HepG2 (cell line): ENCODE data around the gene MTSS2. TPM values are rescaled to one million over a fixed set of nuclear protein-coding genes. Genes with fewer than 3 reads are reported as not detected.
A peak's percentile ranks its signal among the peaks of the same experiment; 100 is the strongest.

Experiments
- BRCA1 ChIP-seq: sonication (generic); formaldehyde crosslinking; IDR thresholded peaks from 2 replicates; pipeline ENCODE4 v1.4.0; 2020; ENCODE audit warnings: missing genetic modification reagents
- HIVEP1 ChIP-seq: sonication (generic); formaldehyde crosslinking; IDR thresholded peaks from 2 replicates; pipeline ENCODE4 v1.4.0; 2020; ENCODE audit warnings: mild to moderate bottlenecking, missing genetic modification reagents
- KAT7 ChIP-seq: IDR thresholded peaks from 2 replicates; pipeline ENCODE4 v1.6.1; 2018; ENCODE audit warnings: borderline replicate concordance, missing compliant biosample characterization
- MEIS1 ChIP-seq: sonication (generic); formaldehyde crosslinking; IDR thresholded peaks from 2 replicates; pipeline ENCODE4 v1.9.0; 2021; ENCODE audit warnings: mild to moderate bottlenecking, missing genetic modification reagents, moderate library complexity, borderline replicate concordance
- MYC ChIP-seq: sonication (generic); formaldehyde crosslinking; IDR thresholded peaks from 2 replicates; pipeline ENCODE4 v1.9.0; 2021; ENCODE audit warnings: missing genetic modification reagents, borderline replicate concordance
- POGZ ChIP-seq: sonication (generic); formaldehyde crosslinking; IDR thresholded peaks from 2 replicates; pipeline ENCODE4 v1.4.0; 2020; ENCODE audit warnings: mild to moderate bottlenecking, missing genetic modification reagents
- RCOR2 ChIP-seq: IDR thresholded peaks from 2 replicates; pipeline ENCODE4 v1.6.1; 2016; ENCODE audit warnings: missing biosample characterization, missing genetic modification reagents
- THAP11 ChIP-seq: IDR thresholded peaks from 2 replicates; pipeline ENCODE4 v1.6.1; 2016; ENCODE audit warnings: missing biosample characterization, missing genetic modification reagents
- ZNF143 ChIP-seq: sonication (generic); formaldehyde crosslinking; IDR thresholded peaks from 2 replicates; pipeline ENCODE4 v1.4.0; 2020; ENCODE audit warnings: missing genetic modification reagents
- ZNF468 ChIP-seq: sonication (generic); formaldehyde crosslinking; IDR thresholded peaks from 2 replicates; pipeline ENCODE4 v1.8.0; 2022; ENCODE audit warnings: mild to moderate bottlenecking, moderate library complexity, missing genetic modification reagents
- ZNF674 ChIP-seq: sonication (generic); formaldehyde crosslinking; IDR thresholded peaks from 2 replicates; pipeline ENCODE4 v1.5.0; 2020; ENCODE audit warnings: low read depth, mild to moderate bottlenecking, missing genetic modification reagents
- polyA plus RNA-seq, 8 experiments: library from polyadenylated mRNA; depleted of rRNA in 3 of 8; stranded (reverse) in 7 of 8; unstranded in 1 of 8; fragments of >200 nt; fragmentation: Illumina TruSeq in 4 of 8; extraction: Trizol in 4 of 8; gene quantifications; 2 replicates each; pipeline versions ENCODE4 v1.2.1 to v1.2.3, GENCODE V29; 2011 to 2016; ENCODE audit warnings: low read depth in 4 of 8, missing spikeins in 1 of 8, mixed read lengths in 1 of 8; ENCODE audit not compliant: insufficient read depth in 1 of 8
- total RNA-seq, 5 experiments: library from RNA; depleted of rRNA; stranded (reverse); fragments of >200 nt; fragmentation: Illumina TruSeq; extraction: Trizol; gene quantifications; 2 replicates each; pipeline ENCODE4 v1.2.3, GENCODE V29; 2016; ENCODE audit warnings: low read depth in 1 of 5
- TF ChIP-seq, protein P1 (sequence below): sonication (generic); formaldehyde crosslinking; IDR thresholded peaks from 2 replicates; pipeline ENCODE4 v1.4.0; 2020; ENCODE audit warnings: missing genetic modification reagents
- TF ChIP-seq, protein P2 (sequence below): sonication (generic); formaldehyde crosslinking; IDR thresholded peaks from 2 replicates; pipeline ENCODE4 v1.5.1; 2020; ENCODE audit warnings: mild to moderate bottlenecking, missing genetic modification reagents, borderline replicate concordance
- TF ChIP-seq, protein P3 (sequence below): sonication (generic); formaldehyde crosslinking; IDR thresholded peaks from 2 replicates; pipeline ENCODE4 v1.4.0; 2020; ENCODE audit warnings: mild to moderate bottlenecking, low read depth, missing genetic modification reagents
- TF ChIP-seq, protein P4 (sequence below): sonication (generic); formaldehyde crosslinking; IDR thresholded peaks from 2 replicates; pipeline ENCODE4 v1.5.0; 2020; ENCODE audit warnings: missing genetic modification reagents
- TF ChIP-seq, protein P5 (sequence below): IDR thresholded peaks from 2 replicates; pipeline ENCODE4 v1.6.1; 2016; ENCODE audit warnings: low read depth, borderline replicate concordance

The MTSS2 gene
- total and polyA plus RNA-seq, 2 of the 13 experiments (the other 11 are each of a cell fraction or from before 2014, with no cell fraction given): 132 to 242 TPM

DNA sequence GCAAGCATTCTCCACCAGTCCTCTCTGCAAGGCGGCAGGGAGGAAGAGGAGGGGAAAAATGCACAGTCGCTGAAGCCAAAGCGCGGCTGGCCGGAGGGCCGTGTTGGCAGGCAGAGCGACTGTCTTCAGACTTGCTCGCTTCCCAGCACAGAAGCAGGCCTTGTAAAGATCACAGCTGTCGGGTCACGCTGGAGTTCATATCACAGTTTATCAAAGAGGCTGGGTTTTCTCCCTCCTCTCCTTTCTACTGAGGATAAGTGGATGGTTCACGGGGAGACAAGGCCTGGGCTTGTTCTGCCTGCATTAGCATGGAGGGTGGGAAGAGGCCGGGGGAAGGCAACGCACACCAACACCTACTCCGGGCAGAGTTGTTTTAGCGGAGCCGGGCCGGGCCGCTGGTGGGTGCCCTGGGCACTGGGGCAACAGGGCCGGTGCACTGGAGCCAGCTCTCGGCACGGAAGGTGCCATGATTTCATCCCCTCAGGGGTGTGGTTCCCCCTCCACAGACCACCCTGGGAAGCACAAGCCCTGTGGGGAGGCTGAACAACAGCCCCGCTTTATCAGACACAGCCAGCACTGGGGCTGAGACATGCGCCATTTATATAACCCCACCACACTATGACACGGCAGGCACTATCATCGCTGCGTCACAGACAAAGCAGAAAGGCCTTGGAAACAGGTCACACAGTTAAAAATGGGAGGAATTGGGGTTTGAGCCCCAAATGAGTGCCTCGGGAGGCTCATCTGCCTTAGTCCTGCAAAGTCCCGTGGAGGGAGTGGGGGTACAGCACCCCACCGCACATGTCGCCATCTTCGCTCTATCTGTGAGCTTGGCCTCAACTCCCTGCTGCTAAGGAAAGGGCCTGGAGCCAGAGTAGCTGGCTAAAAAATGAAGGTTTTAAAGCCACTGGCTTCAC, 40.3 kb upstream of the MTSS2 start (continued):
- TF ChIP-seq, protein P1, sequence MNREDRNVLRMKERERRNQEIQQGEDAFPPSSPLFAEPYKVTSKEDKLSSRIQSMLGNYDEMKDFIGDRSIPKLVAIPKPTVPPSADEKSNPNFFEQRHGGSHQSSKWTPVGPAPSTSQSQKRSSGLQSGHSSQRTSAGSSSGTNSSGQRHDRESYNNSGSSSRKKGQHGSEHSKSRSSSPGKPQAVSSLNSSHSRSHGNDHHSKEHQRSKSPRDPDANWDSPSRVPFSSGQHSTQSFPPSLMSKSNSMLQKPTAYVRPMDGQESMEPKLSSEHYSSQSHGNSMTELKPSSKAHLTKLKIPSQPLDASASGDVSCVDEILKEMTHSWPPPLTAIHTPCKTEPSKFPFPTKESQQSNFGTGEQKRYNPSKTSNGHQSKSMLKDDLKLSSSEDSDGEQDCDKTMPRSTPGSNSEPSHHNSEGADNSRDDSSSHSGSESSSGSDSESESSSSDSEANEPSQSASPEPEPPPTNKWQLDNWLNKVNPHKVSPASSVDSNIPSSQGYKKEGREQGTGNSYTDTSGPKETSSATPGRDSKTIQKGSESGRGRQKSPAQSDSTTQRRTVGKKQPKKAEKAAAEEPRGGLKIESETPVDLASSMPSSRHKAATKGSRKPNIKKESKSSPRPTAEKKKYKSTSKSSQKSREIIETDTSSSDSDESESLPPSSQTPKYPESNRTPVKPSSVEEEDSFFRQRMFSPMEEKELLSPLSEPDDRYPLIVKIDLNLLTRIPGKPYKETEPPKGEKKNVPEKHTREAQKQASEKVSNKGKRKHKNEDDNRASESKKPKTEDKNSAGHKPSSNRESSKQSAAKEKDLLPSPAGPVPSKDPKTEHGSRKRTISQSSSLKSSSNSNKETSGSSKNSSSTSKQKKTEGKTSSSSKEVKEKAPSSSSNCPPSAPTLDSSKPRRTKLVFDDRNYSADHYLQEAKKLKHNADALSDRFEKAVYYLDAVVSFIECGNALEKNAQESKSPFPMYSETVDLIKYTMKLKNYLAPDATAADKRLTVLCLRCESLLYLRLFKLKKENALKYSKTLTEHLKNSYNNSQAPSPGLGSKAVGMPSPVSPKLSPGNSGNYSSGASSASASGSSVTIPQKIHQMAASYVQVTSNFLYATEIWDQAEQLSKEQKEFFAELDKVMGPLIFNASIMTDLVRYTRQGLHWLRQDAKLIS (CRISPR knock-in tag): 0 out of 2 replicates have a peak, but pooled peaks have one; percentile 33
- TF ChIP-seq, protein P2, sequence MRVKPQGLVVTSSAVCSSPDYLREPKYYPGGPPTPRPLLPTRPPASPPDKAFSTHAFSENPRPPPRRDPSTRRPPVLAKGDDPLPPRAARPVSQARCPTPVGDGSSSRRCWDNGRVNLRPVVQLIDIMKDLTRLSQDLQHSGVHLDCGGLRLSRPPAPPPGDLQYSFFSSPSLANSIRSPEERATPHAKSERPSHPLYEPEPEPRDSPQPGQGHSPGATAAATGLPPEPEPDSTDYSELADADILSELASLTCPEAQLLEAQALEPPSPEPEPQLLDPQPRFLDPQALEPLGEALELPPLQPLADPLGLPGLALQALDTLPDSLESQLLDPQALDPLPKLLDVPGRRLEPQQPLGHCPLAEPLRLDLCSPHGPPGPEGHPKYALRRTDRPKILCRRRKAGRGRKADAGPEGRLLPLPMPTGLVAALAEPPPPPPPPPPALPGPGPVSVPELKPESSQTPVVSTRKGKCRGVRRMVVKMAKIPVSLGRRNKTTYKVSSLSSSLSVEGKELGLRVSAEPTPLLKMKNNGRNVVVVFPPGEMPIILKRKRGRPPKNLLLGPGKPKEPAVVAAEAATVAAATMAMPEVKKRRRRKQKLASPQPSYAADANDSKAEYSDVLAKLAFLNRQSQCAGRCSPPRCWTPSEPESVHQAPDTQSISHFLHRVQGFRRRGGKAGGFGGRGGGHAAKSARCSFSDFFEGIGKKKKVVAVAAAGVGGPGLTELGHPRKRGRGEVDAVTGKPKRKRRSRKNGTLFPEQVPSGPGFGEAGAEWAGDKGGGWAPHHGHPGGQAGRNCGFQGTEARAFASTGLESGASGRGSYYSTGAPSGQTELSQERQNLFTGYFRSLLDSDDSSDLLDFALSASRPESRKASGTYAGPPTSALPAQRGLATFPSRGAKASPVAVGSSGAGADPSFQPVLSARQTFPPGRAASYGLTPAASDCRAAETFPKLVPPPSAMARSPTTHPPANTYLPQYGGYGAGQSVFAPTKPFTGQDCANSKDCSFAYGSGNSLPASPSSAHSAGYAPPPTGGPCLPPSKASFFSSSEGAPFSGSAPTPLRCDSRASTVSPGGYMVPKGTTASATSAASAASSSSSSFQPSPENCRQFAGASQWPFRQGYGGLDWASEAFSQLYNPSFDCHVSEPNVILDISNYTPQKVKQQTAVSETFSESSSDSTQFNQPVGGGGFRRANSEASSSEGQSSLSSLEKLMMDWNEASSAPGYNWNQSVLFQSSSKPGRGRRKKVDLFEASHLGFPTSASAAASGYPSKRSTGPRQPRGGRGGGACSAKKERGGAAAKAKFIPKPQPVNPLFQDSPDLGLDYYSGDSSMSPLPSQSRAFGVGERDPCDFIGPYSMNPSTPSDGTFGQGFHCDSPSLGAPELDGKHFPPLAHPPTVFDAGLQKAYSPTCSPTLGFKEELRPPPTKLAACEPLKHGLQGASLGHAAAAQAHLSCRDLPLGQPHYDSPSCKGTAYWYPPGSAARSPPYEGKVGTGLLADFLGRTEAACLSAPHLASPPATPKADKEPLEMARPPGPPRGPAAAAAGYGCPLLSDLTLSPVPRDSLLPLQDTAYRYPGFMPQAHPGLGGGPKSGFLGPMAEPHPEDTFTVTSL (CRISPR knock-in tag): no peak
- TF ChIP-seq ZNF143 (CRISPR knock-in tag) (no peak), MEIS1 (no peak), POGZ (CRISPR knock-in tag) (peak; percentile 10; the same call in 1 of the 2 replicates), ZNF468 (CRISPR knock-in tag) (0 out of 2 replicates have a peak, but pooled peaks have one; percentile 63), THAP11 (CRISPR knock-in tag) (no peak), MYC (CRISPR knock-in tag) (0 out of 2 replicates have a peak, but pooled peaks have one; percentile 14), BRCA1 (CRISPR knock-in tag) (no peak; the same call in 1 of the 2 replicates), KAT7 (CRISPR knock-in tag) (no peak), ZNF674 (CRISPR knock-in tag) (no peak), HIVEP1 (peak; percentile 58; the same call in 1 of the 2 replicates), RCOR2 (CRISPR knock-in tag) (no peak)
- TF ChIP-seq, protein P3, sequence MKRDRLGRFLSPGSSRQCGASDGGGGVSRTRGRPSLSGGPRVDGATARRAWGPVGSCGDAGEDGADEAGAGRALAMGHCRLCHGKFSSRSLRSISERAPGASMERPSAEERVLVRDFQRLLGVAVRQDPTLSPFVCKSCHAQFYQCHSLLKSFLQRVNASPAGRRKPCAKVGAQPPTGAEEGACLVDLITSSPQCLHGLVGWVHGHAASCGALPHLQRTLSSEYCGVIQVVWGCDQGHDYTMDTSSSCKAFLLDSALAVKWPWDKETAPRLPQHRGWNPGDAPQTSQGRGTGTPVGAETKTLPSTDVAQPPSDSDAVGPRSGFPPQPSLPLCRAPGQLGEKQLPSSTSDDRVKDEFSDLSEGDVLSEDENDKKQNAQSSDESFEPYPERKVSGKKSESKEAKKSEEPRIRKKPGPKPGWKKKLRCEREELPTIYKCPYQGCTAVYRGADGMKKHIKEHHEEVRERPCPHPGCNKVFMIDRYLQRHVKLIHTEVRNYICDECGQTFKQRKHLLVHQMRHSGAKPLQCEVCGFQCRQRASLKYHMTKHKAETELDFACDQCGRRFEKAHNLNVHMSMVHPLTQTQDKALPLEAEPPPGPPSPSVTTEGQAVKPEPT (CRISPR knock-in tag): no peak
- TF ChIP-seq, protein P4, sequence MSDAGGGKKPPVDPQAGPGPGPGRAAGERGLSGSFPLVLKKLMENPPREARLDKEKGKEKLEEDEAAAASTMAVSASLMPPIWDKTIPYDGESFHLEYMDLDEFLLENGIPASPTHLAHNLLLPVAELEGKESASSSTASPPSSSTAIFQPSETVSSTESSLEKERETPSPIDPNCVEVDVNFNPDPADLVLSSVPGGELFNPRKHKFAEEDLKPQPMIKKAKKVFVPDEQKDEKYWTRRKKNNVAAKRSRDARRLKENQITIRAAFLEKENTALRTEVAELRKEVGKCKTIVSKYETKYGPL: no peak
- TF ChIP-seq, protein P5, sequence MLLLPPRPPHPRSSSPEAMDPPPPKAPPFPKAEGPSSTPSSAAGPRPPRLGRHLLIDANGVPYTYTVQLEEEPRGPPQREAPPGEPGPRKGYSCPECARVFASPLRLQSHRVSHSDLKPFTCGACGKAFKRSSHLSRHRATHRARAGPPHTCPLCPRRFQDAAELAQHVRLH: no peak
